ENCODE results near the gene DAGLB.
"Not testable (repeated sequence)": the region's sequence is repeated elsewhere in the genome, so short reads cannot be mapped to it uniquely, and the experiment has no call there.

DAGLB gene, protein sequence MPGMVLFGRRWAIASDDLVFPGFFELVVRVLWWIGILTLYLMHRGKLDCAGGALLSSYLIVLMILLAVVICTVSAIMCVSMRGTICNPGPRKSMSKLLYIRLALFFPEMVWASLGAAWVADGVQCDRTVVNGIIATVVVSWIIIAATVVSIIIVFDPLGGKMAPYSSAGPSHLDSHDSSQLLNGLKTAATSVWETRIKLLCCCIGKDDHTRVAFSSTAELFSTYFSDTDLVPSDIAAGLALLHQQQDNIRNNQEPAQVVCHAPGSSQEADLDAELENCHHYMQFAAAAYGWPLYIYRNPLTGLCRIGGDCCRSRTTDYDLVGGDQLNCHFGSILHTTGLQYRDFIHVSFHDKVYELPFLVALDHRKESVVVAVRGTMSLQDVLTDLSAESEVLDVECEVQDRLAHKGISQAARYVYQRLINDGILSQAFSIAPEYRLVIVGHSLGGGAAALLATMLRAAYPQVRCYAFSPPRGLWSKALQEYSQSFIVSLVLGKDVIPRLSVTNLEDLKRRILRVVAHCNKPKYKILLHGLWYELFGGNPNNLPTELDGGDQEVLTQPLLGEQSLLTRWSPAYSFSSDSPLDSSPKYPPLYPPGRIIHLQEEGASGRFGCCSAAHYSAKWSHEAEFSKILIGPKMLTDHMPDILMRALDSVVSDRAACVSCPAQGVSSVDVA

DNA sequence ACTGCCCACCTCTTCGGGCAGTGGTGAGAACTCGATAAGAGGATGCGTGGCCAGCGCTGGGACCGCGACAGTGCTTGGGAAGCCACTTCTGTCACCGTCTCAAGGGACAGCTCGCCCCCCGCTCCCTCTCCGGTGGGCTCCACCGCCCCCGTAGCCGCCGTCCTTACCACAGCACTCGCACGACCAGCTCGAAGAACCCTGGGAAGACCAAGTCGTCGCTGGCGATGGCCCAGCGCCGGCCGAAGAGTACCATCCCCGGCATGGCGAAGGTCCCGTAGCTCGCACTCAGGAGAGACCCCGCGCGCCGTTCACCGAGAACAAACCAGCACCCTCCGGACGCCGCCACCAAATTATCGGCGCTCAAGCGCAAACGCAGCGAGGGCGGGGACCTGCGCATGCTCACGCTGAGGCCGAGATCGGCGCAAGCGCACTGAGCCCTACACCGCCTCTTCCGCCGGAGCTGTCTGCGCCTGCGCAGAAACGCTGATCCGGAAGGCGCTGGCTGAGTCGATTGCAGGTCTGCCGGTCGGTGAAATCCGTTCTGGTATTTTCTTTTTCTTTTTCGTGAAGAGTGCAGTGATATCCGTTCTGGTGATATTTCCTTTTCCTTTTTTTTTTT, at the start of gene DAGLB:
Gene DAGLB (minus strand): TSS at position 374 of the 619 bp plus-strand sequence. CDS start 112 bp downstream, at position 262.
- DNase-seq (ENCODE audit: low read depth in 2 of 2): peak; percentile 96

DNA sequence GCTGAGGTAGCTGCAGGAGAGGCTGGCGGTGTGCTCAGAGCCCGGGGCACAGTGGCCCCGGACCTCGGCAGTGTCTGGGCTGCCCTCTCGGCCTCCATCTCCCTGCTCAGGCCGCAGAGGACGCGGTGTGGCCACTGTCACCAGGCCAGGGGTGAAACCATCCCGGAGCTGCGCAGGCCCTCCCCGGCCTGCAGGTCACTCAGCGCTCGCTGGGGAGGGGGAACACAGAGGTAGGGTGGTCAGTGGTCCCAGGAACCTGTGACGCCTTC, 49.8 kb upstream of the DAGLB start:
- DNase-seq (ENCODE audit: low read depth in 2 of 2): no peak

DNA sequence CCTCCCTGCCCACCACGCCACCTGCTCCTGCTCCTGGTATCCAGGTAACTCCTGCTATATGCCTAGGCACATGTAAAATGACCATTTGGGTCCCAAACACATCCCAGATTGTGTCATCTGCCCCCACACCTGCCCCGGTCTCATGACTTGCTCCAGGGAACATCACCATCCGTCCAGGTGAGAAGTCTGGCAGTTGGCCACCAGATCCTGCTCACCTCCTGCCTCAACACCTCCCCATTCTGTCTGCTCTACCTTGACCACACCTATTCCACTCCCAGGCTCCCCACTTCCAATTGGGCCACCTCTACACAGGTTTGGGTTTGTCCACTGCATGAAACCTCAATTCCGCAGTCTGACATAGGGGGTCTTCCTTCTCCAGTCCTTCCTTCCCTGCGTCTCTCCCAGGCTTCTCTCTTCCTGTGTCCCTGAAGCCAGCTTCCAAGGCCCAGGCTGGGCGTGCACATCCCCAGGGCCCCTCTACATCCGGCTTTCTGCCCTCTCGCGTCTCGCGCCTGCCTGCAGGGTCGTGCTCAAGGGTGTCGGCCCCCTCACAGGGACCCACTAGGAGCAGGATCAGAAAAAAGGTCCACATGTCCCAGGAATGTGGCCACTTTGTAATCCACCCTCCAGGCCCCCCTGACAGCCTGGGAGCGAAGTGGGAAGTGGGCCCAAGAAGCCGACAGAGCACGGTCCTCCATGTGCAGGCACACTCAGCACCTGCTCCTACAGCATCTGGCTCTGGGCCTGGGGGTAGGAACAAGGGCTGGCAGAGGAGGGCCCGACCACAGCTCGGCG, 49.3 kb upstream of the DAGLB start:
- DNase-seq (ENCODE audit: low read depth in 2 of 2): no peak

DNA sequence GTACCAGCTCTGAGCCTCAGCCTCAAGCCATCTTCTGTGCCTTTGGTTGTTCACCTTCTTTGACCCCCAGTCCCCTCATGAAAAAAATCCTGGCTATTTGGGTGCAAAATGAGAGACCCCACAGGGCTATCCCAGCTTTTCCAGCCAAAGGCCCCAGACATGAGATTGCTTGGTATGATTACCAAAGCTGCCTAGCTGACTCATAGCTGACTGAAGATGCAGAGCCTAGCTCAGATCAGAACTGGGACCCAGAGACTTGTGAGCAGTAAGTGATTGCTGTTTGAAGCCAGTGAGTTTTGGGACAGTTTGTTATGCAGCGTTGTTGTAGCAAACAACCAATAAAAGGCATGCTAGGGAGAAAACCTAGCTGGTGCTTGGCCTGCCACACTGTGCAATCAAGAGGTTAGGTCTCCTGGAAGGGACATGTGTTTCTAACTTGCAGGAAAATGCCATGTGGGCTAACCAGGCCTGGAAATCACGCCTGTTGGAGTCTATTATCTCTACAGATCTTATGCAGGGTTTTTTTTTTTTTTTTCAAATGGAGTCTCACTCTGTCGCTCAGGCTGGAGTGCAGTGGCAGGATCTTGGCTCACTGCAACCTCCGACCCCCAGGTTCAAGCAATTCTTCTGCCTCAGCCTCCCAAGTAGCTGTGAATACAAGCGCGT, 48.0 kb upstream of the DAGLB start:
- no peak for DNase-seq (ENCODE audit: low read depth in 2 of 2)

DNA sequence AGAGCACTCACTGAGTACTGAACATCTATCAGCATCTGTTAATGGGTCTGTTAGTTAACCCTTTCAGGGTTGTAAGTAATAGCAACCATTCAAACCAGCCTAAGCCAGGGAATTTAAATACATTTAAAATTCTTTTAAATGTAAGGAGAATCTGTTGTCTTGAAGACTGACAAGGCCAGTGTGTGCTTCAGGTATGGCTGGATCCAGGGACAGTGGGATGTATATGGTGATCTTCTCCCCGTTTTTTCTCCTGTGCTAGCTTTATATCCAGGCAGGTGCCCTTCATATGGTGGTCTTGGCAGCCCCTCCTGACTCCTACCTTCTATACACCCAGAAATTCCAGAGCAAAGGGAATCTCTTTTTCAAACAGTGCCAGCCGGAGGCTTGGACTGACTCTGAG, 46.6 kb upstream of the DAGLB start:
- DNase-seq (ENCODE audit: low read depth in 2 of 2): no peak

DNA sequence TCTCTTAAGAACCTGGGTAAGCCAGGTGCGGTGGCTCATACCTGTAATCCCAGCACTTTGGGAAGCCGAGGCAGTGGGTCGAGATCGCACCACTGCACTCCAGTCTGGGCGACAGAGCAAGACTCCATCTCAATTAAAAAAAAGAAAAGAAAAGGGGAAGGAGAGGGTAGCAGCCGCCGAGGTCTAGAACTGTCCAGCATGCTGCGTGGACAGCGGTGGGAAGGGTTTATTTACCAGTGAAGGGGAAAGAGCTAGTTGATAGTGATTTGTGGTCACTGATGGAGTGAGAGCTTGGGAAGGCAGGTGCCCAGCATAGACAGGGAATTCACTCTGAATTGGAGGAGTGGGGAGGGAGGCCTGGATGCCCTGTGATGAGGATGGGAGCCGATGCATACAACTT, 43.4 kb upstream of the DAGLB start:
- DNase-seq (ENCODE audit: low read depth in 2 of 2): no peak

DNA sequence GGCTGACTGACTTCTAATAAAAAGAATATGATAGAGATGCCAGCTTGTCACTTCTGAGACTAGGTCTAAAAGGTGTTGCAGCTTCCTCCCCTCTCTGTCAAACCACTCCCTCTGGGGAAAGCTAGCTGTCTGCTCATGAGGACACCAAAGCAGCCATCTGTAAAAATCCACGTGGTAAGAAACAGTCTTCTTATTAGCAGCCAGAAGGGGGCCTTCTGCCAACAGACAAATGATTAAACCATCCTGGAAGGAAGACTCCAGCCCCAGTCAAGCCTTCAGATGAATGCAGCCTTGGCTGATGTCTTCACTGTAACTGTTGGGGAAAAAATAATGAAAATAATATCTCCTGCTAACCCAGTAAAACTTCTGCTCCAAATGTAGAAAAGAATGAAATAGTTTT, 41.9 kb upstream of the DAGLB start:
- DNase-seq (ENCODE audit: low read depth in 2 of 2): no peak

DNA sequence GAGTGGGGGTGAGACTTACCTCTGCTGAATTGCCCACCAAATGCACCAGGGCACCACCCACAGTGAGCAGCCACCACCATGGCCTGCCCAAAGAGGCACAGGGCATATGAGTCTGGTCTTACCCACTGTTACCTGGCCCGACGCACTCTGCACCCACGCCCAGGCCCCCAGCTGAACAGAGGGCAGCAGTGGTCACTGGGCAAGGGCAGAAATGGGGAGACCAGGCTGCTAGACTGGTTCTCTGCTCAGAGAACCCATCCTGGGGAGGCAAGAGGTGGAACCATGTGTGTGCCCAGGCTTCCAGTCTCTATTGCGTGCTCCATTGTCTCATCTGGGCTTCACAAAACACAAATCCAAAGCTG, 39.4 kb upstream of the DAGLB start:
- no peak for DNase-seq (ENCODE audit: low read depth in 2 of 2)

DNA sequence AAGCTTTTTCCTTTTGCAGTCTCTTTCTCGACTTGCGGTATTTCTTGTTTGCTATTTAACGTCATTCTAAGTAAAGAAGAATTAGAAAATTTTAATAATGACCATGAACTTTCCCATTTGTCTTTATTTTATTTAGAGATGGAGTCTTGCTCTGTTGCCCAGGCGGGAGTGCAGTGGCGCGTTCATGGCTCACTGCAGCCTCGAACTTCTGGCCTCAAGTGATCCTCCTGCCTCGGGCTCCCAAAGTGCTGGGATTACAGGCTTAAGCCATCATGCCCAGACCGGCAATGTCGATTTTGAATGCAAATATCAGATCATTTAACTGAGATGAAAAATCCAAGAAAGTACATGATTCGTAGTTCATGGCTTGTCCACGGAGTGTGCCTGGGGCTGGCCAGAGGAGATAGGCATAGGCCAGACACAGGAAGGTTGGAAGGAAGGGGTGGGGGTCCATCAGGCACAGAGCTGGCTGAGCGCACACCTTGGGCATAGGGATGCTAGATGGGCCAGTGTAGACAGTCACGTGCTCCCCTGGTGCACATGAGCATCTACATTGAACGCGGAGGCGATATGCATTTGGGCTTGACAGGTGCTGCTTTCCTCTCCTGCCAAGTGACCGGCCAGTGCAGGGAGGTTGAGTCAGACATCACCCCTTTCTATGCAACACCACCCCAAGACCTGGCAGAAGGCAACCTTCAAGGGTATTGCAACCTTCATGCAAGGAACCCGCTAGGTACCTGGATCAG, 38.9 kb upstream of the DAGLB start:
- no peak for DNase-seq (ENCODE audit: low read depth in 2 of 2)

DNA sequence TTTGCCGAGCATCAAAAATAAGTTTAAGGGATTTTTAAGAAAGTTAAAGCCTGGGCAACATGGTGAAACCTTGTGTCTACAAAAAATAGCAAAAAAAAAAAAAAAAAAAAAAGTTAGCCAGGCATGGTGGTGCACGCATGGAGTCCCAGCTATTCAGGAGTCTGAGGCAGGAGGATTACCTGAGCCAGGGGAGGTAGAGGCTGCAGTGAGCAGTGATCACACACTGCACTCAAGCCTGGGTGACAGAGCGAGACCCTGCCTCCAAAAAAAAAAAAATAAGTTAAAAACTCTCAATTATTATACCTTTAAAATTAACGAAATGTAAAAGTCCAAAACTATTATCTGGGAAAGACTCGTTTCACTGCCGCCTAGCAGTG, 35.0 kb upstream of the DAGLB start:
- DNase-seq (ENCODE audit: low read depth in 2 of 2): no peak

DNA sequence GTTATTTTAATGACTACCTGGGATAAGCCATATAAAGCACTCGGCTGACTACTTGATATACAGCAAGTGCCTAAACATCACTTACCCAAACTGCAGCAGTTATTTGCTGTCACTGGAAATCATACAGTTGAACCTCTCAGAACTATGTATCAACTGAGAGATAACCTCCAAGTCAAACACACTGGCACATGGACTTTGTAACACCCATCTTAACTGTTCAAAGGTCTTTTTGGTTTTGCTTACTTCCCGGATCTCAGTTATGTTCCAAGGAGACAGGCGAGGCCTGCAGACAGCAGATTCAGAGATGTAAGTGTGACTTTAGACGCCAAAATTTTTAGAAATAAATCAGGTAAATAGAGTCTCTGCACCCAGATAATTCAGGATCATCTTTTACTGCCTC, 34.6 kb upstream of the DAGLB start:
- DNase-seq (ENCODE audit: low read depth in 2 of 2): no peak

DNA sequence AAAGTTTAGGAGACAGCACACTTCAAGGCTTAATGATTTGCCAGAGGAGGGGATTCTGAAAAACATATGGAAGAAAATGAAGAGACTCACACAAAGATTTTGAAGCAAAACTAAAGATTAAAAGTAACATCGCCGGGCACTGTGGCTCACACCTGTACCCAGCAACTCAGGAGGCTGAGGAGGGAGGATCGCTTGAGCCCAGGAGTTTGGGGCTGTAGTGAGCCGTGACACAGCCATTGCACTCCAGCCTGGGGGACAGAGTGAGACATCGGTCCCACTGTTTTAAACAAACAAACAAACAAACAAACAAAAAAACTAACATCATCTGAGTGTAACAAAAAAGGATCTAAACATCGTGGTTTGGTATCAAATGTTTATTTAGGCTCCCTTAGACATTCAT, 33.7 kb upstream of the DAGLB start:
- DNase-seq (ENCODE audit: low read depth in 2 of 2): no peak

DNA sequence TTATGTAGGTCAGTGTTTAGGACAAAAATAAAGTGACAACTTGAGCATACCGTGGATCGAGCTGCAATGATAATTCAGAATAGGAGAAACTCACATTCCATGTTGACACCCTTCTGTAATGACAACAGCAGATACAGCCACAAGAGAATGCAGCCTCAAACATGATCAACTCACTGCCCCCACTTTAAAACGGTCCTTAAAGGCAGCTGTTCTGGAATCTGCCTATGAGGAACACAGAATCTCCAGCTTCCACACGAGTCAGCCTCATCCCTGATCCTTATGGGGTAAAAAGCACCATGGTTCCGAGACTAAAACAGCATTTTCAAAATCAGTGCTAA, 32.5 kb upstream of the DAGLB start:
- no peak for DNase-seq (ENCODE audit: low read depth in 2 of 2)

DNA sequence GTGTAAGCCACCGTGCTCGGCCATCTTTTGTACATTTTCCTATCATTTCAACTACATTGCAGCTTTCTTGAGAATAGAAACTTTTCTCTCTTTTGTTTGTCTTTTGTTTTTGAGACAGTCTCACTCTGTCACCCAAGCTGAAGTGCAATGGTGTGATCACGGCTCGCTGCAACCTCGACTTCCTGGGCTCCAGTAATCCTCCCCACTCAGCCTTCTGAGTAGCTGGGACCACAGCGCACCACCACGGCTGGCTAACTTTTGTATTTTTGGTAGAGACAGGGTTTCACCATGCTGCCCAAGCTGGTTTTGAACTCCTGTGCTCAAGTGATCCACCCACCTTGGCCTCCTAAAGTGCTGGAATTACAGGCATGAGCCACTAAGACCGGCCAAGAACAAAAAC, 31.3 kb upstream of the DAGLB start:
- no peak for DNase-seq (ENCODE audit: low read depth in 2 of 2)

DNA sequence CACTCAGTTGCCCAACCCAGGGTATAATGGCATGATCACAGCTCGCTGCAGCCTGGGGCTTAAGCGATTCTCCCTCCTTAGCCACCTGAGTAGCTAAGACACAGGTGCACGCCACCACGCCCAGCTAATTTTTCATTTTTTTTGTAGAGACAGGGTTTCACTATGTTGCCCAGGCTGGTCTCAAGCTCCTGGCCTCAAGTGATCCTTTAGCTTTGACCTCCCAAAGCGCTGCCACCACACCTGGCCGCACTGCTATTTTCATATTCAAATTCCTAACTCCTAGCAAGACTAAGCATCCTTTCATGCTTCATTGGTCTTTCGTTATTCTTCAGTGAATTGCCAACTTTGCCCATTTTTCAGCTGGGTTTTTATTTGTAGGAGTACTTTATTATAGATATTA, 30.4 kb upstream of the DAGLB start:
- DNase-seq (ENCODE audit: low read depth in 2 of 2): no peak

DNA sequence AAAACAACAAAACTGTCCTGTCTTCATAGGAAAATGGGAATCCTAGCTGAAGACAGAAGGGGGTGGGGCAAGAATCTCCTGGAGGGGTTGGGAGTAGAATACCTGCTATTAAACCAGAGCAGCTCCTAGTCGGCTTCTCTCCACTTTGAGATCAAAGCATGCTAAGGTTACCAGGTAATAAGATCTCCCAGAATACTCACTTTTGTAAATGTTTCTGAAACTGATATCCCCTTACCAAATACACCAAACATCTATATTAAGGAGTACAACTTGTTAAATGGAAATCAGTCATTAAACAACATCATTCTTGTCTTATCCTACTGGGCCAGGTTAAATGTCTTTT, 29.5 kb upstream of the DAGLB start:
- DNase-seq (ENCODE audit: low read depth in 2 of 2): no peak

DNA sequence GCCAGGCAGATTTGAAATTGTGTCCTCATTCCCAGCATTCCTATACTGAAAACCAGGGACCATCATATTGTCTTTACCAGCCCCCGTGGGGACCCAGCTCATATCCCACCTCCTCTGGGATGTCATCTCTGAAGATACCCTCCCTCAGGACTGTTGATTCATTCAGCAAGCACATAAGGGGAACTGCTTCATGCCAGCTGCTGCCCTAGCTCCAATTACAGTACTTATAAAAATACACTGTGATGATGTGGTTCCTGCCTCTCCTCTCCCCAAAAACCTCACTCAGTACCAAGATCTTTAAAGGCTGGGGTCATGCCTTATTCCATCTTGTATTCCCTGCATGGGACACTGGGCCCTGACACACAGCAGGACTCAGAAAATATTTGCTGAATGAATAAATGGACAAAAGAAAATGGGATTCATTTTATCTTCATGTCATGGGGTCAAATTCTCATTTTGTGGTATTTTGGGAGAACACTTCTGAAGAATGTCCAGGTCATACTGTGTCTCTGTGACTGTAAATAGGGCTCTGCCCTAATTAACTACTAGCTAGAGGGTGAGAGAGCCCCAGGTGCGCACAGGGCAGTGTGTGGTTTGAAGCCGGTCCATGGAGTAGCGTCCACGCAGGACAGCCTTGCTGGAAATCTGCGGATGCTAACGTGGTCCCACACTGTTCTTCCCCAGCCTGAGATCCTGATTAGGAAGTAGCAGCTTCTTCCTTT, 29.0 kb upstream of the DAGLB start:
- no peak for DNase-seq (ENCODE audit: low read depth in 2 of 2)

DNA sequence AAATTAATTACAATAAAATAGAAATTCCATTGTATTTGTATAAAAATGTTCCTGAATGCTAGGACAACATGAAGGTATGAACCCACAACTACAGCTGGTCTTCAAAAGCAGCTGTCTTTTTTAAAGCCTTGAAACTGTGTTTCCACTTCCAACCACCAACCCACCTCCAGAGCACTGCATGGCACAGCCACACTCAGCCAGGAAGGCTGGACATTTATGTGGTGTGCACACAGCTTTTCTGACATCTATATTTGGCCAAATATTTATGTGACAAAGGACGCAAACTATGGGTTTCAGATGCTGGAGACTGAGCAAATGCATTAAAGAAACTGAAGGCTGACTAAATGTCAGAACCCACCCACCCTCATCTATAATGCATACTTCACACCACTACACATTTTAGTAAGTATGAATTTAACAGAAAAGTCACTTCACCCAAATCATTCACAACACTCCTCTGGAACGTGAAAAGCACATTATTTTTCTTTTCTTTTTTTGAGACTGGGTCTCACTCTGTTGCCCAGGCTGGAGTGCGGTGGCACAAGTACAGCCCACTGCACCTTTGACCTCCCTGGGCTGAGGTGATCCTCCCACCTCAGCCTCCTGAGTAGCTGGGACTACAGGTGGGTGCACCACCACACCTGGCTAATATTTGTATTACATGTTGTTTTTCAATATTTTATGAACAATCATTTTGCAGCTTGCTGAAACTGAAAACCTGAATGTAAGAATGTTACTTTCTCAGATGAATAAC, 27.9 kb upstream of the DAGLB start:
- no peak for DNase-seq (ENCODE audit: low read depth in 2 of 2)

DNA sequence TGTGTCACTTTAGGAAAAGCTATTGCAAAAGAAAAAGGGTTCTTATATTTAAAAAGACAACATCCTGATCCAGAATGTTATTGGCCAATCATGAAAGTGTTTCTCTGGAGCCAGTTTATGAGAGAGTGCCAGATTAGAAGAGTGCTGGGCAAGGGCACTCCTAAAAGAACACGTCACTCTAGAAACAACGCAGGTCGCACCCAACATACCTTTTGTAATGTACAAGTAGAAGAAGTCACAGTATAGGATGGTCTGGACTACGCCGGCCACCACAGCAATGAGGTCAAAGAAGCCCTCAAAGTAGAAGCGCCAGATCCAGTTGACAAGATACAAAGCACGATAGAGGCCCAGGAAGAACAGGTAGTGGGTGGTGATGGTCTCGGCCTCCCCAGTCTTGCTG, 18.1 kb upstream of the DAGLB start:
- DNase-seq (ENCODE audit: low read depth in 2 of 2): no peak

DNA sequence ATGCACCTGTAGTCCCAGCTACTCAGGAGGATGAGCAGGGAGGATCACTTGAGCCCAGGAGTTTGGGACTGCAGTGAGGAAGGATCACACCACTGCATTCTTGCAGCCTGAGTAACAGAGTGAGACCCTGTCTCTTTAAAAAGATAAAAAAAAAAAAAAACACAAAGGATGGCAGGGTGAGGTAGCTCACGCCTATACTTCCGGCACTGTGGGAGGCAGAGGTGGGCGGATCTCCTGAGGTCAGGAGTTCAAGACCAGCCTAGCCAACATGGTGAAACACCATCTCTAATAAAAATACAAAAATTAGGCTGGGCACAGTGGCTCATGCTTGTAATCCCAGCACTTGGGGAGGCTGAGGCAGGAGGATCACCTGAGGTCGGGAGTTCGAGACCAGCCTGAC, 15.9 kb upstream of the DAGLB start:
- DNase-seq (ENCODE audit: low read depth in 2 of 2): not testable (repeated sequence)

All from stimulated activated CD4-positive, alpha-beta T cell treated with anti-CD3 and anti-CD28 coated beads, Interleukin-1b, Interleukin-23, amount 100 ng/mL, for 4 hours (primary cell).